Activated gamma-delta T cell treated with anti-CD3 and anti-CD28 coated beads, Interleukin-2, amount 50 U/mL, for 16 hours (primary cell): ENCODE measurements around the gene IL12RB1.

Experiments
- DNase-seq: peaks from one replicate; pipeline ENCODE4 v3.0.0-alpha.2; 2020; ENCODE audit warnings: low read depth

The IL12RB1 gene

DNA sequence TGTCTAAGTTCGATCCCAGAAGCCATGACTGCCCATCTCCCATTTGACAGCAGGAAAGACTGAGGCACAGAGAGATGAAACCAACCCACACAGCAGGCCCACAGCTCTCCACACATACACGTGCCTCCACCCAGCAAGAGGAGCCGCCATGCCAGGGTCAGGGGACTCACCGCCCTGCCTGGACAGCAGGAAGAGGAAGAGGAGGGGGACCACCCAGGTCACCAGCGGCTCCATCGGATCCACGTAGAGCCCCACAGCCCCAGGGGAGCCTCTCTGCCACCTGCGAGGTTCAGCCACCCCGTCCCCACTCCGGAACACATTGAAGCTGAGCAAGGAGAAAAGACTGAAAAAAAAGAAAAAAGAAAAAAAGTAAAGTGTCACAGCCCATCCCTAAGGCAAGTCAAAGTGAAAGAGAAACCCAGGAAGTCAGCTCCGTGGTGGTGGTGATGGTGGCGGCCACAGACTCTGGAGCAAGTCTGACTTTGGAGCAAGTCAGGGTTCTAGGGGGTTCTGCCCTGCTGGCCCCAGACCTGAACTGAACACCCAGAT lies at the start of gene IL12RB1:
Gene IL12RB1 (minus strand): TSS at position 345 of the 549 bp plus-strand sequence. CDS start 111 bp downstream, at position 234.
- no peak for DNase-seq

DNA sequence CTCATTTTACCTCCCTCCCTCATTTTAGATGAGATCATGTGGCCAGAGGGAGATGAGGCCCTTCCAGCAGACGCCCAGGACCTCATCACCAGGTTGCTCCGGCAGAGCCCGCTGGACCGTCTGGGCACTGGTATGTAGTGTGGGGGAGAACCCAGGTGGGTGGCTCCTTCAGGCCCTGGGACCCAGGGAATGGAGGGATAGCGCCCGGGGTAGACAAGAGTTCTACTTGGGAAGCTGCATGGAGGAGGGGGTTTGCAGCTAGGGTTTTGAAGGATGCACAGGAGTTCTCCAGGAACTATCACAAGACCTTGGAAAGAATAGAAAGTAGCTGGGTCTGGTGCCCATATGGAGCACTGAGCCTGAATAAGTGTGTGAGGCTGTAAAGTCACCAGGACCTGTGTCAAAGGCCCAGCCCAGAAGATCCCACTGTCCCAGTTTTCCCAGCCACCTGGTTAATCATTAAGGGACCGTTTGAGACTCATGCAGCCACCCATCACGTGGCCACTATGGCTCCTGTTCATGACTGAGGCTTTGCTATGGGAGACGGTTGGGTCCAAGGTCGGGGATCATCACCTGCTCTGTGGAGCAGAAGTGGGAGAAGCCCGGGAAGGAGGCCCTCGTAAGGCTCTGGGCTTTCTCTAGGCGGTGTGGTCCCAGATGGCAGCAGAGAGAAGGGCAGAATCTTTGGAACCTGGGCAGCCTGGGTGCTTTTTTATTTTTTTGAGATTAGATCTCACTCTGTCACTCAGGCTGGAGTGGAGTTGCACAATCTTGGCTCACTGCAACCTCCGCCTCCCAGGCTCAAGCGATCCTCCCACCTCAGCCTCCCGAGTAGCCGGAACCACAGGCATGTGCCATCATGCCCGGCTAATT lies 49.2 kb upstream of the IL12RB1 start:
- no peak for DNase-seq

DNA sequence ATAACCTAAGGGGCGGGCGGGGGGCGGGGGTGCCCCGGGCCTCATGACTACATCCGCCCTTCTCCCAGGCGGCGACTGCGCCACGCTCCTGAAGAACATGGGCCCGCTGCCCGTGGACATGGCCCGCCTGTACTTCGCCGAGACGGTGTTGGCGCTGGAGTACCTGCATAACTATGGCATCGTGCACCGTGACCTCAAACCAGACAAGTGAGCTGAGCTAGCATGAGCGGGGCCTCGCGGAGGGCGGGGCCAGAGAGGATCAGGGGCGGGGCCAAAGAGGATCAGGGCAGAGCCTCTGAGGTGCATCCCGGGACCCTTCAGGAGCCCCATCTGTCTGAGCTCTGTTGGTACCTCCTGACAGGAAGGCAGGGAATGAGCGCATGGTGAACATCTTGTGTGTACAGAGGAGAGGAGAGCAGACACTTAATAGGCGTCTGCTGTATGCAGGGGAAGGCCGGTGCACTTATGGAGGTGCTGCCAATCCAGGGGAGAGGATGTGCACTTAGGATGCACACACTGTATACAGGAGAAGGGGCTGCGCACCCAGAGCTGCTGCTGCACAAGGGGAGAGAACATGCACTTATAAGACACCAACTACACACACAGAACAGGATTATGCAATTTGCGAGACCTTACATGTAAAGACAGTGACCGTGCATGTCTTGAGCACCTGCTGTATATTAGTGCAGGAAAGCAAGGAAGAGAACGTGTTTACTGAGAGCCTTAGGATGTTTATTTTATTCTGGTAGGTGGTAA lies 45.3 kb upstream of the IL12RB1 start:
- DNase-seq, result no peak

- DNase-seq, result no peak
Measured at GRCh38 chr19:18130523-18131242, 43.9 kb upstream of the IL12RB1 start.

DNA sequence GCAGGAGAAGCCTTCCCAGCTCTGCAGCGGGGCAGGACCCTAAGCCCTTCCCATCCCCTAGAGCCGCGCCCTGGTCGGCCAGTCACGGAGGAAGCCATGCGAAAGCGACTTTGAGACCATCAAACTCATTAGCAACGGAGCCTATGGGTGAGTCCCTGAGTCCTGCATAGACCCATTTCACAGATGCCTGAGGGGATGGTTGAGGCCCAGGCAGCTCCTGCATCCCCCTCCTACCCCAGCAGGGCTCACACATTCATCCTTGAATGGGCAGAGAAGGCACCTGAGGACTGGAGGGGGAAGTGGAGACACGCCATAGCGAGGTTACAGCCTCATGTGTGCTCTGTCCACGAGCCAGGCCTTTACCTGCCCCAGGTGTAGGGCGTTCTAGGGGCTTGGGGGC lies 42.1 kb upstream of the IL12RB1 start:
- DNase-seq, result no peak

GRCh38 chr19:18128044-18128443 lies 41.3 kb upstream of the IL12RB1 start:
- DNase-seq, result no peak

DNA sequence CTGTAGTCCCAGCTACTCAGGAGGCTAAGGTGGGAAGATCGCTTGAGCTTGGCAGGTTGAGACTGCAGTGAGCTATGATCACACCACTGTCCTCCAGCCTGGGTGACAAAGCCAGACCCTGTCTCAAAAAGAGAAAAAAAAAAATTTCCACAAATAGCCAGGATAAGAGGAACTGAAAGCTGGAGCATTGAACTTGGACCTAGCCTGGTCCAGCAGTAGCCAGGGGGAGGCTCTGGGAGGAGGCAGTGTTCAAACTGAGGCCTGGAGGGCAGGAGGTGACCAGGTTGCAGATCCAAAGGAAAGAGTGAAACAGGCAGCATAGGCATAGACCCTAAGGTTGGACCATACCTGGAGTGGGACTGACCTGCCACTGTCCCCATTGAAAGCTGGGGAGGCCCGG lies 39.4 kb upstream of the IL12RB1 start:
- no peak for DNase-seq

DNA sequence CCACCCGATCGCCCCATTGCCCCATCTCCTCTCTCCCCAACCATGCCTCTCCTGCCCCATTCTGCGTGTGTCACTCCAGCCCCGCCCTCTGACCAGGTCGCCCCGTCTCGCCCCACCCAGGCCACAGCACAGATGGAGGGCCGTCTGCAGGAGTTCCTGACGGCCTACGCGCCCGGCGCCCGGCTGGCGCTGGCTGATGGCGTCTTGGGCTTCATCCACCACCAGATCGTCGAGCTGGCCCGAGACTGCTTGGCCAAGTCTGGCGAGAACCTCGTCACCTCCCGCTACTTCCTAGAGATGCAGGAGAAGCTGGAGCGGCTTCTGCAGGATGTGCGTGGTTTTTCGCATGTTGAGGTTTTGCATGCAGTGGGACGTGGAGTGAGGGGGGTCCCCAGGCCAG lies 37.1 kb upstream of the IL12RB1 start:
- no peak for DNase-seq

- DNase-seq, result no peak
Measured at GRCh38 chr19:18122860-18123795, 36.4 kb upstream of the IL12RB1 start.

DNA sequence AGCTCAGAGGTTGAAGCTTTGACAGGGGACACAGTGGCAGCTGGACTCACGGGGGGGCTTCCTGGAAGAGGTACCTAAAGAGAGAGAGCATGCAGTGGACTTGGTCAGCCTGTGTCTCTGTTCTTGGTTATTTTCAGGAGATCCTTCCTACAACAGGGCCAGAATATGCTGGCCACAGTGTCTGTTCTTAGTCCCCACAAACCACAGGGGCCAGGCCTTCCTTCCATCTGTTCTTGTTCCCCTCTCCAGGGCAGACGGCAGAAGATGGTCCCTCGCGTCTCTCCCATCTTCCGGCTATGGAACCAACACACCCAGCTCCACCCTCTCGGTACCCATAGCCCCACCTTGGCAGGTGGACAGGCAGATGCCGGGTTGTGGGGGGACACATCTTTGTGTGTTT lies 35.7 kb upstream of the IL12RB1 start:
- DNase-seq, result no peak

DNA sequence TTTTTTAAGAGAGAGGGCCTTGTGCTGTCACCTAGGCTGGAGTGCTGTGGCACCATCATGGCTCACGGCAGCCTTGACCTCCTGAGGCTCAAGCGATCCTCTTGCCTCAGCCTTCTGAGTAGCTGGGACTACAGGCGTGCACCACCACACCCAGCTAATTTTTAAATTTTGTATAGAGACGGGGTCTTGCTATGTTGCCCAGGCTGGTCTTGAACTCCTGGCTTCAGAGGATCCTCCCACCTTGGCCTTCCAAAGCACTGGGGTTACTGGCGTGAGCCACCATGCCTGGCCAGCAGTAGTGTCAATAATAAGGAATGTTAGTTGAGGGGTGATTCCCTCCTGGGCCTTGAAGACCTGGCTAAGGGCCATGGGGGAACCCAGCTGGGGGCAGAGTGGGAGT lies 34.4 kb upstream of the IL12RB1 start:
- no peak for DNase-seq

GRCh38 chr19:18120127-18120526 lies 33.4 kb upstream of the IL12RB1 start:
- DNase-seq, result no peak

- DNase-seq, result no peak
Measured at GRCh38 chr19:18119717-18120105, 33.0 kb upstream of the IL12RB1 start.

- no peak for DNase-seq
Measured at GRCh38 chr19:18119013-18119716, 32.4 kb upstream of the IL12RB1 start.

DNA sequence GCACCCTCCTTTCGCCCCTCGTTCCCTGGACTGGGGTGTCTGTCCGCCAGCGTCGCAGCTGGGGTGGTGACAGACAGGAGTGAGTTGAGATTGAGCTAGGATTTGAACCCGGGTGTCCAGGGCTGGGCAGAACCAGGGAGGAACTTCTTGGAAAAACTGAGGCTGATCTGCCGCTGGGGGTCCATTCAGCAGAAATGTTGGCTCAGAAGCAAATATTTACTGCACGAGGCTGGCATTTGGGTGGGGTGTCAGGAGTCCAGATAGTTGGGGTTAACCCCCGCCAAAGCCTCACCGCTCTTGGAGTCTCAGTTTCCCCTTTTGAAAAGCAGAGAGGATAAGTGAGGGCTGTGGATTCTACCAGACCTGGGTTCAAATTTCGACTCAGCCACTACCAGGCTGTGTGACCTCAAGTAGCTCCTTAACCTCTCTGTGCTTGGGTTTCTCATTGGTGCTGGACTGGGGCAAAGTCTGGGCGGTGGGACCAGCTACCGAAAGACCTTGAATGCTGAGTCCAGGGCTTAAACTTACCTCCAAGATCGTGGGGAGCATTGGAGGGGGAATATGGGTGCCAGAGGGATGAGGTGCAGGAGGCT lies 31.8 kb upstream of the IL12RB1 start:
- DNase-seq, result no peak

- DNase-seq, result peak; percentile 92
Measured at GRCh38 chr19:18117692-18118378, 31.1 kb upstream of the IL12RB1 start.

DNA sequence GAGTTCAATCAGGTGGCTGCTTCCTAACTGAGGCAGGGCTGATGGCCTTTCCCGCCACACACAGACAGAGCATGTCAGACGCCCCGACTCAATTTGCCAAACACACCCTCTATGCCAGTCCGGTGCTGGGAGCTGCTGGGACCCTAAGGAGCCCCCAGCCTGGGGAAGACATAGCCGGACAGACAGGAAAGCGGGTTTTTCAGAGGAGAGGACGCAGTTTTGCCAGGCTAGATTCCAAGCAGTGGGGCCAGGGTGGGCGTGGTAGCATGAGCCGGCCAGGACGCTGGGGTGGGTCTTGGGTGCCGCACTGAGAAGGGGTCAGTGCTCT lies 30.6 kb upstream of the IL12RB1 start:
- DNase-seq, result no peak

- no peak for DNase-seq
Measured at GRCh38 chr19:18114483-18114882, 27.7 kb upstream of the IL12RB1 start.

GRCh38 chr19:18113827-18114226 lies 27.1 kb upstream of the IL12RB1 start:
- DNase-seq, result no peak

GRCh38 chr19:18112989-18113478 lies 26.3 kb upstream of the IL12RB1 start:
- peak; percentile 64 for DNase-seq
